Esophagus squamous epithelium (tissue), 5 donors: ENCODE measurements around the gene XCR1. TPM values are rescaled to one million over a fixed set of nuclear protein-coding genes. Genes with fewer than 3 reads are reported as not detected.

ENCODE experiments used
- DNase-seq: peaks from one replicate; lab custom pipeline; 2025; lab: John Stamatoyannopoulos, UW
- H3K27ac ChIP-seq, 4 donors: fragments of 200-600 bp; sonication (generic); one replicate each; pipeline ENCODE4 v1.5.1; 2016 to 2019; ENCODE audit warnings: mild to moderate bottlenecking in 1 of 4
- H3K27me3 ChIP-seq, 4 donors: fragments of 200-600 bp; sonication (generic); 1 replicate in 3 of 4; 2 replicates in 1 of 4; pipeline versions ENCODE4 v1.5.1 to v1.6.0; 2017 to 2021; ENCODE audit warnings: antibody characterized with exemption in 1 of 4
- H3K36me3 ChIP-seq, 3 donors: fragments of 200-600 bp; sonication (generic); one replicate each; pipeline ENCODE4 v1.5.1; 2016 to 2019
- H3K4me1 ChIP-seq, 3 donors: fragments of 200-600 bp; sonication (generic); one replicate each; pipeline ENCODE4 v1.5.1; 2017 to 2019
- H3K4me3 ChIP-seq, 4 donors: fragments of 200-600 bp; sonication (generic); 1 replicate in 3 of 4; 2 replicates in 1 of 4; pipeline ENCODE4 v1.5.1; 2016 to 2019; ENCODE audit warnings: mild to moderate bottlenecking in 2 of 4, moderate library complexity in 1 of 4
- H3K9me3 ChIP-seq, 3 donors: fragments of 200-600 bp; sonication (generic); one replicate each; pipeline ENCODE4 v1.5.1; 2016 to 2019
- POLR2A ChIP-seq, 4 donors: fragments of 450-650 bp; IDR thresholded peaks; one replicate each; pipeline ENCODE4 v1.6.1; 2017; ENCODE audit warnings: antibody characterized with exemption in 4 of 4, mild to moderate bottlenecking in 4 of 4, moderate library complexity in 3 of 4
- WGBS, 2 donors: methylation state at CpG; one replicate each; pipeline ENCODE4 v1.1.5; 2018; 5-methylcytosine and 5-hydroxymethylcytosine counted together
- intact Hi-C: fragments of 100-400 bp; cut with DNase I; formaldehyde crosslinking; loops from one replicate; pipeline ENCODE4 v1.15.0; 2022
- total RNA-seq, 4 donors: library from RNA; depleted of rRNA; stranded (reverse); fragments of >200 nt; gene quantifications; one replicate each; pipeline ENCODE4 v1.1.0, GENCODE V29; 2016
- TF ChIP-seq, protein P1 (sequence below), 6 experiments: fragments of 450-650 bp in 4 of 6; fragments of 200-600 bp in 2 of 6; sonication (generic) in 2 of 6; IDR thresholded peaks; one replicate each; pipeline ENCODE4 v1.5.1; 2016 to 2019; ENCODE audit warnings: antibody characterized with exemption in 6 of 6, mild to moderate bottlenecking in 4 of 6, moderate library complexity in 4 of 6
- donor health status: DM: yes; HTN: yes; CAD: no.

Gene XCR1, protein sequence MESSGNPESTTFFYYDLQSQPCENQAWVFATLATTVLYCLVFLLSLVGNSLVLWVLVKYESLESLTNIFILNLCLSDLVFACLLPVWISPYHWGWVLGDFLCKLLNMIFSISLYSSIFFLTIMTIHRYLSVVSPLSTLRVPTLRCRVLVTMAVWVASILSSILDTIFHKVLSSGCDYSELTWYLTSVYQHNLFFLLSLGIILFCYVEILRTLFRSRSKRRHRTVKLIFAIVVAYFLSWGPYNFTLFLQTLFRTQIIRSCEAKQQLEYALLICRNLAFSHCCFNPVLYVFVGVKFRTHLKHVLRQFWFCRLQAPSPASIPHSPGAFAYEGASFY
- total RNA-seq, result under 1 TPM in 3 of 4 donors, not detected in 1; 0.08 to 0.19 (median 0.12) TPM

DNA sequence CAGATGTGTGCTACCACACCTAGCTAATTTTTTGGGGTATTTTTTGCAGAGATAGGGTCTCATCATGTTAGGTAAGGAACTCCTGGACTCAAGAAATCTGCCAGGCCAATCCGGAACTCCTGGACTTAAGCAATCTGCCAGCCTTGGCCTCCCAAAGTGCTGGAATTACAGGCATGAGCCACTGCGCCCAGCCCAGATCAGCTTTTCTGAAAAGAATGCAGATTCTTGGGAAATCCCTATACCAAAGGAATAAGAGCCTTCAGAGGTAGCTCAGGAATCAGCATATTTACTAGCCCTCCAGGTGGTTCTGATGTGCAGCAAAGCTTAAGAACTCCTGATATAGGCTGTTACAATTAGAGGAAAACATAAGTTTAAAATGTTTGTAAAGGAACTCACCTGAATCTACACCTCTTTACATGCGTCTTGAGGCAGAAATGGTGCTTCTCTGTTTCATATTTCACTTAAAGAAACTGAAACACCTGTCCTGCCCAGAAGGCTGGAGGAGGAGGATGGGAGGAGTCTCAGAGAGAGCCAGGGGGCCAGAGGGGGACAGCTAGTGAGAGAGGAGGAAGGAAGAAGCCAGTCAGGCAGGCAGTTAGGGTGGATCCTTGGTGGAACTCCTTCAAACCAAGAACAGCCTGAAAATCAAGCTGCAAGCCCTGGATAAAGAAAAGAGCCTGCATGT lies at the start of gene XCR1:
XCR1 (minus strand) TSS at position 463 of the 685 bp plus-strand sequence. CDS start 5,536 bp downstream, outside the sequence.
- Histone ChIP-seq H3K27ac (no peak within 1 kb of the TSS), H3K27me3 (no peaks in the 10 kb centered on the region), H3K9me3 (peaks cover 0 to 4% (median 0%) of the 10 kb centered on the region in 3 donors), H3K4me1 (no peaks in the 10 kb centered on the region), H3K4me3 (no peak within 1 kb of the TSS), H3K36me3 (no peaks in the 10 kb centered on the region)
- no peak for DNase-seq
- intact Hi-C loops, result no loop called here
- TF ChIP-seq, protein P1, sequence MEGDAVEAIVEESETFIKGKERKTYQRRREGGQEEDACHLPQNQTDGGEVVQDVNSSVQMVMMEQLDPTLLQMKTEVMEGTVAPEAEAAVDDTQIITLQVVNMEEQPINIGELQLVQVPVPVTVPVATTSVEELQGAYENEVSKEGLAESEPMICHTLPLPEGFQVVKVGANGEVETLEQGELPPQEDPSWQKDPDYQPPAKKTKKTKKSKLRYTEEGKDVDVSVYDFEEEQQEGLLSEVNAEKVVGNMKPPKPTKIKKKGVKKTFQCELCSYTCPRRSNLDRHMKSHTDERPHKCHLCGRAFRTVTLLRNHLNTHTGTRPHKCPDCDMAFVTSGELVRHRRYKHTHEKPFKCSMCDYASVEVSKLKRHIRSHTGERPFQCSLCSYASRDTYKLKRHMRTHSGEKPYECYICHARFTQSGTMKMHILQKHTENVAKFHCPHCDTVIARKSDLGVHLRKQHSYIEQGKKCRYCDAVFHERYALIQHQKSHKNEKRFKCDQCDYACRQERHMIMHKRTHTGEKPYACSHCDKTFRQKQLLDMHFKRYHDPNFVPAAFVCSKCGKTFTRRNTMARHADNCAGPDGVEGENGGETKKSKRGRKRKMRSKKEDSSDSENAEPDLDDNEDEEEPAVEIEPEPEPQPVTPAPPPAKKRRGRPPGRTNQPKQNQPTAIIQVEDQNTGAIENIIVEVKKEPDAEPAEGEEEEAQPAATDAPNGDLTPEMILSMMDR (IDR thresholded peaks at IDR 0.05), result no peak
- no peak for TF ChIP-seq POLR2A (IDR thresholded peaks at IDR 0.05)
- 83 to 98% methylated on average over 1 to 3 of the region's 3 CpGs for WGBS, 2 donors

DNA sequence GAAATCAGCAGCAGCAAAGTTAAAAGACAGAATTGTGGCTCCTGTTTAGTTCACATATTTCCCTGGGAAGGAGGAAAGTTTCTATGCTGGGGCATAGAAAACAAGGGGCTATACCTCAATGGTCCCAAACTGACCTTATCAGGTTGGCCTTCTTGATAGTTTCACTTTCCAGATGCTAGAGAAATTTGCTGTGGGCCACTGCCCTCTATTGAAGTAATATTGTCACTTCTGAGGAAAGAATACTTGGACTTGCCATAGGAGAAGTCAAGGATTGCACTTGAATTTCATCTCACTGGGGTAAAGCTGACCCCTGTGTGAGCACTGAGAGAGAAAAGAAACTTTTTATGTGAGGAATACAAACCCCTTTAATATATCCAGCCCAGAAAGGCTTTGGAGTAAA lies 49.3 kb upstream of the XCR1 start:
- Histone ChIP-seq H3K36me3 (no peaks in the 10 kb centered on the region), H3K27me3 (no peaks in the 10 kb centered on the region), H3K4me1 (peaks cover 0 to 18% (median 0%) of the 10 kb centered on the region in 3 donors), H3K4me3 (no peak overlapping the region), H3K27ac (no peak overlapping the region), H3K9me3 (no peaks in the 10 kb centered on the region)
- TF ChIP-seq, protein P1 (IDR thresholded peaks at IDR 0.05), result peak in 3 of 6 experiments; percentile 5 to 13 (median 6)
- no peak for TF ChIP-seq POLR2A (IDR thresholded peaks at IDR 0.05)
- no peak for DNase-seq
- intact Hi-C loops, result no loop called here

DNA sequence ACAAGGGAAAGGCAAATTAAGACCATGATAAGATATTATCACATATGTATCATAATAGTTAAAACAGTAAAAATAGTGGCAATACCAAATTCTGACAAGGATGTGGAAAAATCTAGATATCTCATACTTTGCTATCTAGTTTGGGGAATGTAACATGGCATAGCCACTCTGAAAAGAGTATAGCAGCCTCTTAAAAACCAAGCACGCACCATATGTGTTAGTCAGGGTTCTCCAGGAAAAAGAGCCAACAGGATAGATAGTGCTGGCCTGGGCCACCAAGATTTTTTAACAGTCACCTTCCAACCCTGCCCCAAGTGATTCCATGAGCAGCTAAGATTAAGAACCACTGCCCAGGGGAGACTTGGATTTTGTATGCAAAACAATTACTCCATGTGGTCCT lies 48.5 kb upstream of the XCR1 start:
- Histone ChIP-seq H3K9me3 (no peaks in the 10 kb centered on the region), H3K4me1 (peaks cover 0 to 10% (median 0%) of the 10 kb centered on the region in 3 donors), H3K27ac (no peak overlapping the region), H3K36me3 (no peaks in the 10 kb centered on the region), H3K4me3 (no peak overlapping the region), H3K27me3 (no peaks in the 10 kb centered on the region)
- no peak for DNase-seq
- intact Hi-C loops, result no loop called here
- TF ChIP-seq, protein P1 (IDR thresholded peaks at IDR 0.05), result no peak
- no peak for TF ChIP-seq POLR2A (IDR thresholded peaks at IDR 0.05)
- 91 to 100% methylated on average over 1 of the region's 1 CpG for WGBS, 2 donors

DNA sequence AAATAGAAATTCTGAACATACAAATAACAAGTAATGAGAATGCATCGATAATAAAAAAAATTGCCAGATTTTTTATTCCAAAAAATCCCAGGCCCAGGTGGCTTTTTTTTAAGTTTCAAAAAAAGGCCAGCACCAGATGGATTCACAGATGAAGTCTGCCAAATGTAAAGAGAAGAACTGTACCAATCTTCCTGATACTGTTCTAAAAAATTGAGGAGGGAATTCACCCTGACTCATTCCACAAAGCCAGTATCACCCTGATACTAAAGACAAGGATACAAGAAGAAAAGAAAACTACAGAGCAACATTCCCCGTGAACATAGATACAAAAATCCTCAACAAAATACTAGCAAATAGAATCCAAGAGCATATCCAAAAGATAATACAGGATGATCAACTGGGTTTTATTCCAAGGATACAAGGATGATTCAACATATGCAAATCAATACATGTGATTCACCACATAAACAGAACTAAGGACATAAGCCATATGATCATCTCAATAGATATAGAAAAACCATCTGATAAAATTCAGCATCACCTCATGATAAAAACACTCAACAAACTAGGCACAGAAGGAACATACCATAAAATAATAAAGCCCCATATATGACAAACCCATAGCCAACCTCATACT lies 44.1 kb upstream of the XCR1 start:
- Histone ChIP-seq H3K36me3 (no peaks in the 10 kb centered on the region), H3K27ac (no peak overlapping the region), H3K9me3 (no peaks in the 10 kb centered on the region), H3K4me1 (no peaks in the 10 kb centered on the region), H3K4me3 (no peak overlapping the region), H3K27me3 (peaks cover 0 to 11% (median 0%) of the 10 kb centered on the region in 4 donors)
- no peak for DNase-seq
- no peak for TF ChIP-seq POLR2A (IDR thresholded peaks at IDR 0.05)
- TF ChIP-seq, protein P1 (IDR thresholded peaks at IDR 0.05), result no peak
- WGBS, 2 donors, result 65 to 81% methylated on average over 2 of the region's 2 CpGs
- intact Hi-C loops, result no loop called here
